SK-N-SH (cell line): Measurements from ENCODE around the gene IMPDH1.

ENCODE experiments used
- JUND ChIP-seq: IDR thresholded peaks from 2 replicates; pipeline ENCODE4 v1.4.0; 2012
- MAX ChIP-seq: IDR thresholded peaks from 2 replicates; pipeline ENCODE4 v1.4.0; 2012; ENCODE audit warnings: low read depth
- TF ChIP-seq, protein P1 (sequence below): fragments of 150-350 bp; IDR thresholded peaks from 2 replicates; pipeline ENCODE4 v1.6.1; 2017; ENCODE audit warnings: antibody characterized with exemption, low read length, low read depth, borderline replicate concordance
- TF ChIP-seq, protein P2 (sequence below): IDR thresholded peaks from 2 replicates; pipeline ENCODE4 v1.4.0; 2012; ENCODE audit warnings: low read depth, borderline replicate concordance
- TF ChIP-seq, protein P3 (sequence below): fragments of 200-600 bp; sonication (generic); IDR thresholded peaks from 2 replicates; pipeline ENCODE4 v1.6.1; 2017; ENCODE audit warnings: antibody characterized with exemption, mild to moderate bottlenecking, moderate library complexity

- TF ChIP-seq MAX (no peak), JUND (no peak)
- TF ChIP-seq, protein P1, sequence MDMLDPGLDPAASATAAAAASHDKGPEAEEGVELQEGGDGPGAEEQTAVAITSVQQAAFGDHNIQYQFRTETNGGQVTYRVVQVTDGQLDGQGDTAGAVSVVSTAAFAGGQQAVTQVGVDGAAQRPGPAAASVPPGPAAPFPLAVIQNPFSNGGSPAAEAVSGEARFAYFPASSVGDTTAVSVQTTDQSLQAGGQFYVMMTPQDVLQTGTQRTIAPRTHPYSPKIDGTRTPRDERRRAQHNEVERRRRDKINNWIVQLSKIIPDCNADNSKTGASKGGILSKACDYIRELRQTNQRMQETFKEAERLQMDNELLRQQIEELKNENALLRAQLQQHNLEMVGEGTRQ, result no peak
- TF ChIP-seq, protein P2, sequence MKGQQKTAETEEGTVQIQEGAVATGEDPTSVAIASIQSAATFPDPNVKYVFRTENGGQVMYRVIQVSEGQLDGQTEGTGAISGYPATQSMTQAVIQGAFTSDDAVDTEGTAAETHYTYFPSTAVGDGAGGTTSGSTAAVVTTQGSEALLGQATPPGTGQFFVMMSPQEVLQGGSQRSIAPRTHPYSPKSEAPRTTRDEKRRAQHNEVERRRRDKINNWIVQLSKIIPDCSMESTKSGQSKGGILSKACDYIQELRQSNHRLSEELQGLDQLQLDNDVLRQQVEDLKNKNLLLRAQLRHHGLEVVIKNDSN, result no peak
- TF ChIP-seq, protein P3, sequence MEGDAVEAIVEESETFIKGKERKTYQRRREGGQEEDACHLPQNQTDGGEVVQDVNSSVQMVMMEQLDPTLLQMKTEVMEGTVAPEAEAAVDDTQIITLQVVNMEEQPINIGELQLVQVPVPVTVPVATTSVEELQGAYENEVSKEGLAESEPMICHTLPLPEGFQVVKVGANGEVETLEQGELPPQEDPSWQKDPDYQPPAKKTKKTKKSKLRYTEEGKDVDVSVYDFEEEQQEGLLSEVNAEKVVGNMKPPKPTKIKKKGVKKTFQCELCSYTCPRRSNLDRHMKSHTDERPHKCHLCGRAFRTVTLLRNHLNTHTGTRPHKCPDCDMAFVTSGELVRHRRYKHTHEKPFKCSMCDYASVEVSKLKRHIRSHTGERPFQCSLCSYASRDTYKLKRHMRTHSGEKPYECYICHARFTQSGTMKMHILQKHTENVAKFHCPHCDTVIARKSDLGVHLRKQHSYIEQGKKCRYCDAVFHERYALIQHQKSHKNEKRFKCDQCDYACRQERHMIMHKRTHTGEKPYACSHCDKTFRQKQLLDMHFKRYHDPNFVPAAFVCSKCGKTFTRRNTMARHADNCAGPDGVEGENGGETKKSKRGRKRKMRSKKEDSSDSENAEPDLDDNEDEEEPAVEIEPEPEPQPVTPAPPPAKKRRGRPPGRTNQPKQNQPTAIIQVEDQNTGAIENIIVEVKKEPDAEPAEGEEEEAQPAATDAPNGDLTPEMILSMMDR, result no peak
Measured at GRCh38 chr7:128437426-128438332, 27.9 kb upstream of the IMPDH1 start.
